ENCODE measurements around the gene GRIA4. TPM values are rescaled to one million over a fixed set of nuclear protein-coding genes. Genes with fewer than 3 reads are reported as not detected.

Gene GRIA4
- total and polyA plus RNA-seq, 4 donors, result not detected

GRCh38 chr11:105701098-105701497 lies 91.2 kb downstream of the GRIA4 start:
- Histone ChIP-seq H3K9me3 (ENCODE audit: control insufficient read depth in 4 of 4, low read length in 3 of 4) (no peaks in the 10 kb centered on the region), H3K4me3 (ENCODE audit: low read depth in 1 of 3, low read length in 3 of 3) (no peak overlapping the region), H3K27me3 (ENCODE audit: control insufficient read depth in 4 of 4, insufficient read depth in 4 of 4, low read length in 3 of 4) (peaks cover 0 to 2% (median 0%) of the 10 kb centered on the region in 4 donors), H3K9ac (ENCODE audit: low read depth in 1 of 2, low read length in 2 of 2) (no peak overlapping the region), H3K27ac (ENCODE audit: low read depth in 1 of 2, low read length in 2 of 2) (no peak overlapping the region), H3K4me1 (ENCODE audit: control insufficient read depth in 4 of 4, insufficient read depth in 4 of 4, low read length in 3 of 4) (no peaks in the 10 kb centered on the region), H3K36me3 (ENCODE audit: control insufficient read depth in 4 of 4, insufficient read depth in 3 of 4, low read depth in 1 of 4, low read length in 3 of 4) (no peaks in the 10 kb centered on the region)
- TF ChIP-seq JUND (IDR thresholded peaks at IDR 0.05), result no peak
- no peak for TF ChIP-seq RXRA (IDR thresholded peaks at IDR 0.05)
- TF ChIP-seq NR2F2 (IDR thresholded peaks at IDR 0.05), result no peak
- no peak for TF ChIP-seq HNF4A (conservative IDR thresholded peaks at IDR 0.05)
- TF ChIP-seq, protein P1, sequence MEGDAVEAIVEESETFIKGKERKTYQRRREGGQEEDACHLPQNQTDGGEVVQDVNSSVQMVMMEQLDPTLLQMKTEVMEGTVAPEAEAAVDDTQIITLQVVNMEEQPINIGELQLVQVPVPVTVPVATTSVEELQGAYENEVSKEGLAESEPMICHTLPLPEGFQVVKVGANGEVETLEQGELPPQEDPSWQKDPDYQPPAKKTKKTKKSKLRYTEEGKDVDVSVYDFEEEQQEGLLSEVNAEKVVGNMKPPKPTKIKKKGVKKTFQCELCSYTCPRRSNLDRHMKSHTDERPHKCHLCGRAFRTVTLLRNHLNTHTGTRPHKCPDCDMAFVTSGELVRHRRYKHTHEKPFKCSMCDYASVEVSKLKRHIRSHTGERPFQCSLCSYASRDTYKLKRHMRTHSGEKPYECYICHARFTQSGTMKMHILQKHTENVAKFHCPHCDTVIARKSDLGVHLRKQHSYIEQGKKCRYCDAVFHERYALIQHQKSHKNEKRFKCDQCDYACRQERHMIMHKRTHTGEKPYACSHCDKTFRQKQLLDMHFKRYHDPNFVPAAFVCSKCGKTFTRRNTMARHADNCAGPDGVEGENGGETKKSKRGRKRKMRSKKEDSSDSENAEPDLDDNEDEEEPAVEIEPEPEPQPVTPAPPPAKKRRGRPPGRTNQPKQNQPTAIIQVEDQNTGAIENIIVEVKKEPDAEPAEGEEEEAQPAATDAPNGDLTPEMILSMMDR (IDR thresholded peaks at IDR 0.05; ENCODE audit: low read depth, low read length, missing input control), result no peak
- no peak for TF ChIP-seq SP1 (IDR thresholded peaks at IDR 0.05)
- no peak for TF ChIP-seq YY1 (IDR thresholded peaks at IDR 0.05)
- TF ChIP-seq RAD21 (IDR thresholded peaks at IDR 0.05), result no peak
- no peak for TF ChIP-seq MAX (IDR thresholded peaks at IDR 0.05)
- TF ChIP-seq HNF4G (IDR thresholded peaks at IDR 0.05), result no peak
- TF ChIP-seq FOXA1 (IDR thresholded peaks at IDR 0.05), result no peak
- no peak for TF ChIP-seq GABPA (IDR thresholded peaks at IDR 0.05 in 1 of 2, conservative IDR thresholded peaks at IDR 0.05 in 1 of 2)
- TF ChIP-seq FOXA2 (IDR thresholded peaks at IDR 0.05), result no peak
- TF ChIP-seq ATF3 (IDR thresholded peaks at IDR 0.05), result no peak
- no peak for TF ChIP-seq REST (IDR thresholded peaks at IDR 0.05)
- TF ChIP-seq ZBTB33 (IDR thresholded peaks at IDR 0.05), result no peak
- no peak for TF ChIP-seq EGR1 (IDR thresholded peaks at IDR 0.05; ENCODE audit: low read depth in 2 of 2)
- no peak for TF ChIP-seq TAF1 (conservative IDR thresholded peaks at IDR 0.05)
- 75% methylated on average over 3 of the region's 3 CpGs for whole genome bisulfite sequencing
- DNase-seq (ENCODE audit: low spot score), result no peak

Data from liver (tissue), 9 donors.